HG03442 (cell line): ENCODE results near the gene RBM10.
A peak's percentile ranks its signal among the peaks of the same experiment; 100 is the strongest.

Experiments used
- ATAC-seq: cut with Tn5 transposase; IDR thresholded peaks from one replicate; pipeline ENCODE4 v1.9.1; 2021; ENCODE audit warnings: mild to moderate bottlenecking, moderate library complexity; ENCODE audit not compliant: unreplicated experiment

The RBM10 gene

DNA sequence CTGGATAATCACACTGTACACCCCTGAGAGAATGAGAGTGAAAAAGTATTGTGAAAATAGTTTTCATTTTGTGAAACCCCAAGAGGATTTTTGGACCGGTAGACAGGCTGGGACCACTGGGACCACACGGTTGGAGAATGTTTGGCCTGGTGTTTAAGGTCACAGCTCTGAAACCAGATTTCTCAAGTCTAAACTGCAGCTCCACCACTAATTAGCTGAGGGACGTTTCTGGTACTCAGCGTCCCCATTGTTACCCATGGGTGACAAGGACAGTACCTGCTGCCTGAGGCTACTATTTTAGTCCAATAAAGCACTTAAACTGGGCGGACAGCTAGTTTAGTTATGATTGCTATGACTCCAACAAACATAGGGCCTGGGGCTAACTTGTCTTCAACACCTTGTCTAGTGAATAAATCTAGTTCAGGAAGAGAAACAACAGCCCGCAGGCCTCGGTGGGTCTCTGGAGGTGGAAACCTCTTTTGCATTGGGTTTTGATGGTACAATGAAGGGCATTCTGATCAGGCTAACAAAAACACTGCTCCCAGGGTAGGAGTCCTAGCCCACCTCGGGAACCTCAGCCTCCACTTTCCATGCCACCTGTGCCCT lies 87.3 kb downstream of the RBM10 start:
- no peak for ATAC-seq

DNA sequence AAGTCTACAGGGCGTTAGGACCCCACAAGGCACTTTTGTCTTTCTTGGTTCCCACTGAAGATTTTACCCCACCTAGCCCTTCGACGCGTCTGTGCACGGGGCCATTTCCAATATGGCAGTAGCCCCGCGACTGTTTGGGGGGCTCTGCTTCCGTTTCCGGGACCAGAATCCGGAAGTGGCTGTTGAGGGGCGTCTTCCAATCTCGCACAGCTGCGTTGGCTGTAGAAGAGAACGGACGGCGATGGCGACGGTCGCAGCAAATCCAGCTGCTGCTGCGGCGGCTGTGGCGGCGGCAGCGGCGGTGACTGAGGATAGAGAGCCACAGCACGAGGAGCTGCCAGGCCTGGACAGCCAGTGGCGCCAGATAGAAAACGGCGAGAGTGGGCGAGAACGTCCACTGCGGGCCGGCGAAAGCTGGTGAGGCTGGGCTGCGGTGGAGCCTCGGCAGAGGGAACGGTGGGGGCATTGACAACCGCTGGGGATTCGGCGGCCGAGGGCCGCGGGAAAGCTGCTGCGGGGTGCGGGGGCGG lies 87.8 kb downstream of the RBM10 start, which contains the start of gene USP11:
Gene USP11 (plus strand): TSS at position 207 of the 530 bp plus-strand sequence. CDS start 35 bp downstream, at position 242.
- ATAC-seq, result peak; percentile 27

DNA sequence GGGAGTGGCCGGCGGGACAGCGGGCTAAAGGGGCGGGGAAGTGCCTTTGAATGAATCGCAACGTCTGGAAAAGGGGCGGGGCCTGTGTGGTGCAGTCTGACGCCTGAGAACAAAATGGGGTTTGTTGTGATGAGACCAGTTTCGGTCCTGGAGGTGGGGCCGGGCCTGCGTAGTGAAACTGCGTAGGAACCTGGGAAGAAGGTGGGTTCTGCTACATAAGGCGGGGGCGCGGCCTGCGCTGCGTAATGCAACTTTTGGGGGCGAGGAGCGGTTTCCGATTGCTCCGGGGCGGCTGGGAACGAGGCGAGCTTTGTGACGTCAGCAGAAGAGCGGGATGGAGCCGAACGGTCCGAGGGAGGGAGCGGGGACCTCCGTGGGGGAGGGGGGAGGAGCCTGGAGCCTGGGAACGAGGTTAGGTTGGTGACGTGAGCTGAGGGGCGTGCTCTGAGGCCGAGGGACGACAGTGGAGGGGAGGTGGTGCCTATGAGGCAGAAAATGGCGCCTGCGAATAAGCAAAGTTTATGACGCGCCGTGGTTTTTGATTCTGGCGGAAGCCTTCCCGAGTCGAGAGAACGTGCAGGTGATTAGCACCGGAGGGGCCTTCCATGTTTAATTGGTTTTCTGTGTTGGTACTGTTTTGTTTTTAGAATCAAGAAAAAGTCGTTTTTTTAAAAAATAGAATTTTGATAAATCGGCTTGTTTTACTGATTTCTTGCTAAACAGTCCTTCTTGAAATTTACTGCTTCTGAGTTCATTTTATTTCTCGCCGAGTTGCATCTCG lies 88.5 kb downstream of the RBM10 start:
- ATAC-seq, result peak; percentile 85

DNA sequence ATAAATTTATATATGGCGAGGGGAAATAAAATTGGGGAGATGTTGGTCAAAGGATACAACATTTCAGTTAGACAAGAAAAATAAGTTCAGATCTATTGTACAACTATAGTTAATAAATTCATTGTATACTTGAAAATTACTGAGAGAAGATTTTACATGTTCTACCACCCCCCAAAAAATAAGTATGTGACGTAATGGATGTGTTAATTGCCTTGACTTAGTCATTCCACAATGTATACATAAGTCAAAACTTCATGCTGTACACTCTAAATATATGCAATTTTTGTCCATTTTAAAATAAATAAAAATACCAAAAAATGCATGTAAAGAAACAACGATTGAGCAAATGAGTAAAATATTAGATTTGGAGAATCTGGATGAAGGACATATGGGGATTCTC lies 89.6 kb downstream of the RBM10 start:
- ATAC-seq, result no peak

DNA sequence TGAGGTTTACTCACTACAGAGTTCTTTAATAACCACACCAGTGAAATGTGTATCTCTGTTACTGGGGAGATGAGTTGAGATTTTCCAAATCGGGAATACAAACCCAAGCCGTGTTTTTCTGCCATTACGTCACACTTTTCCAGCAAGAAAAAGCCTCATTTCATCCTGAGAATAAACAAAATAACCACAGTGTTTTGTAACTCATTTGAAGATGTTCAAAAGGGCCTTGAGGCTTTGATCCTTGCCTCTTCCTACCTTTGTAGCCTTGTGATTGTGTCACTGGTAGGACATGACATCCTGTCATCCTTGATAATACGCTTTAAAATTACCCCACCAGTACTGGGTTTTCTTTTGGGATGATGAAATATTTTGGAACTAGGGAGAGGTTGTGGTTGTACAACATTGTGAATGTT lies 90.7 kb downstream of the RBM10 start:
- no peak for ATAC-seq
